ENCODE results near the gene NTRK2.

The NTRK2 gene

GRCh38 chr9:85040821-85041465, 371.4 kb downstream of the NTRK2 start:
- no peak overlapping the region for H3K4me3 ChIP-seq (ENCODE audit: low read depth in 1 of 2, low read length in 2 of 2)
- no peak overlapping the region for H3K9ac ChIP-seq (ENCODE audit: low read length)
- no peaks in the 10 kb centered on the region for H3K36me3 ChIP-seq (ENCODE audit: insufficient read depth, low read length)
- no peaks in the 10 kb centered on the region for H3K4me1 ChIP-seq (ENCODE audit: insufficient read depth, low read length)
- no peaks in the 10 kb centered on the region for H3K9me3 ChIP-seq (ENCODE audit: low read length)
- no peak overlapping the region for H3K27ac ChIP-seq (ENCODE audit: low read depth, low read length)
- H3K27me3 ChIP-seq (ENCODE audit: control insufficient read depth in 1 of 2, insufficient read depth in 2 of 2, low read length in 2 of 2) = no peaks in the 10 kb centered on the region

GRCh38 chr9:85041466-85042137, 372.1 kb downstream of the NTRK2 start:
- Histone ChIP-seq H3K27ac (ENCODE audit: low read depth, low read length) (no peak overlapping the region), H3K36me3 (ENCODE audit: insufficient read depth, low read length) (no peaks in the 10 kb centered on the region), H3K9ac (ENCODE audit: low read length) (no peak overlapping the region), H3K4me1 (ENCODE audit: insufficient read depth, low read length) (no peaks in the 10 kb centered on the region), H3K27me3 (ENCODE audit: control insufficient read depth in 1 of 2, insufficient read depth in 2 of 2, low read length in 2 of 2) (no peaks in the 10 kb centered on the region), H3K9me3 (ENCODE audit: low read length) (no peaks in the 10 kb centered on the region), H3K4me3 (ENCODE audit: low read depth in 1 of 2, low read length in 2 of 2) (no peak overlapping the region)

- Histone ChIP-seq H3K4me3 (ENCODE audit: low read depth in 1 of 2, low read length in 2 of 2) (no peak overlapping the region), H3K4me1 (ENCODE audit: insufficient read depth, low read length) (no peaks in the 10 kb centered on the region), H3K27me3 (ENCODE audit: control insufficient read depth in 1 of 2, insufficient read depth in 2 of 2, low read length in 2 of 2) (no peaks in the 10 kb centered on the region), H3K9ac (ENCODE audit: low read length) (no peak overlapping the region), H3K9me3 (ENCODE audit: low read length) (no peaks in the 10 kb centered on the region), H3K27ac (ENCODE audit: low read depth, low read length) (no peak overlapping the region), H3K36me3 (ENCODE audit: insufficient read depth, low read length) (no peaks in the 10 kb centered on the region)
Observed at GRCh38 chr9:85042981-85043647, 373.6 kb downstream of the NTRK2 start.

GRCh38 chr9:85045271-85045670, 375.7 kb downstream of the NTRK2 start:
- H3K9me3 ChIP-seq (ENCODE audit: low read length) = no peaks in the 10 kb centered on the region
- no peaks in the 10 kb centered on the region for H3K27me3 ChIP-seq (ENCODE audit: control insufficient read depth in 1 of 2, insufficient read depth in 2 of 2, low read length in 2 of 2)
- no peak overlapping the region for H3K4me3 ChIP-seq (ENCODE audit: low read depth in 1 of 2, low read length in 2 of 2)
- H3K9ac ChIP-seq (ENCODE audit: low read length) = no peak overlapping the region
- no peaks in the 10 kb centered on the region for H3K4me1 ChIP-seq (ENCODE audit: insufficient read depth, low read length)
- H3K27ac ChIP-seq (ENCODE audit: low read depth, low read length) = no peak overlapping the region
- H3K36me3 ChIP-seq (ENCODE audit: insufficient read depth, low read length) = no peaks in the 10 kb centered on the region

- Histone ChIP-seq H3K36me3 (ENCODE audit: insufficient read depth, low read length) (no peaks in the 10 kb centered on the region), H3K4me3 (ENCODE audit: low read depth in 1 of 2, low read length in 2 of 2) (no peak overlapping the region), H3K4me1 (ENCODE audit: insufficient read depth, low read length) (no peaks in the 10 kb centered on the region), H3K27ac (ENCODE audit: low read depth, low read length) (no peak overlapping the region), H3K27me3 (ENCODE audit: control insufficient read depth in 1 of 2, insufficient read depth in 2 of 2, low read length in 2 of 2) (no peaks in the 10 kb centered on the region), H3K9ac (ENCODE audit: low read length) (no peak overlapping the region), H3K9me3 (ENCODE audit: low read length) (no peaks in the 10 kb centered on the region)
Observed at GRCh38 chr9:85046475-85046874, 376.9 kb downstream of the NTRK2 start.

- H3K27ac ChIP-seq (ENCODE audit: low read depth, low read length) = no peak overlapping the region
- H3K27me3 ChIP-seq (ENCODE audit: control insufficient read depth in 1 of 2, insufficient read depth in 2 of 2, low read length in 2 of 2) = no peaks in the 10 kb centered on the region
- H3K4me3 ChIP-seq (ENCODE audit: low read depth in 1 of 2, low read length in 2 of 2) = no peak overlapping the region
- no peaks in the 10 kb centered on the region for H3K4me1 ChIP-seq (ENCODE audit: insufficient read depth, low read length)
- no peak overlapping the region for H3K9ac ChIP-seq (ENCODE audit: low read length)
- H3K9me3 ChIP-seq (ENCODE audit: low read length) = no peaks in the 10 kb centered on the region
- H3K36me3 ChIP-seq (ENCODE audit: insufficient read depth, low read length) = no peaks in the 10 kb centered on the region
Observed at GRCh38 chr9:85053206-85053786, 383.8 kb downstream of the NTRK2 start.

- Histone ChIP-seq H3K36me3 (ENCODE audit: insufficient read depth, low read length) (no peaks in the 10 kb centered on the region), H3K9ac (ENCODE audit: low read length) (no peak overlapping the region), H3K27me3 (ENCODE audit: control insufficient read depth in 1 of 2, insufficient read depth in 2 of 2, low read length in 2 of 2) (no peaks in the 10 kb centered on the region), H3K27ac (ENCODE audit: low read depth, low read length) (no peak overlapping the region), H3K4me3 (ENCODE audit: low read depth in 1 of 2, low read length in 2 of 2) (no peak overlapping the region), H3K9me3 (ENCODE audit: low read length) (no peaks in the 10 kb centered on the region), H3K4me1 (ENCODE audit: insufficient read depth, low read length) (no peaks in the 10 kb centered on the region)
Observed at GRCh38 chr9:85054017-85054416, 384.5 kb downstream of the NTRK2 start.

GRCh38 chr9:85055506-85056202, 386.1 kb downstream of the NTRK2 start:
- no peaks in the 10 kb centered on the region for H3K9me3 ChIP-seq (ENCODE audit: low read length)
- no peaks in the 10 kb centered on the region for H3K36me3 ChIP-seq (ENCODE audit: insufficient read depth, low read length)
- H3K27me3 ChIP-seq (ENCODE audit: control insufficient read depth in 1 of 2, insufficient read depth in 2 of 2, low read length in 2 of 2) = no peaks in the 10 kb centered on the region
- no peak overlapping the region for H3K27ac ChIP-seq (ENCODE audit: low read depth, low read length)
- H3K4me1 ChIP-seq (ENCODE audit: insufficient read depth, low read length) = no peaks in the 10 kb centered on the region
- H3K9ac ChIP-seq (ENCODE audit: low read length) = no peak overlapping the region
- no peak overlapping the region for H3K4me3 ChIP-seq (ENCODE audit: low read depth in 1 of 2, low read length in 2 of 2)

GRCh38 chr9:85056203-85056572, 386.7 kb downstream of the NTRK2 start:
- Histone ChIP-seq H3K27ac (ENCODE audit: low read depth, low read length) (no peak overlapping the region), H3K36me3 (ENCODE audit: insufficient read depth, low read length) (no peaks in the 10 kb centered on the region), H3K4me3 (ENCODE audit: low read depth in 1 of 2, low read length in 2 of 2) (no peak overlapping the region), H3K9me3 (ENCODE audit: low read length) (no peaks in the 10 kb centered on the region), H3K27me3 (ENCODE audit: control insufficient read depth in 1 of 2, insufficient read depth in 2 of 2, low read length in 2 of 2) (no peaks in the 10 kb centered on the region), H3K4me1 (ENCODE audit: insufficient read depth, low read length) (no peaks in the 10 kb centered on the region), H3K9ac (ENCODE audit: low read length) (no peak overlapping the region)

- H3K4me1 ChIP-seq (ENCODE audit: insufficient read depth, low read length) = no peaks in the 10 kb centered on the region
- no peak overlapping the region for H3K4me3 ChIP-seq (ENCODE audit: low read depth in 1 of 2, low read length in 2 of 2)
- H3K36me3 ChIP-seq (ENCODE audit: insufficient read depth, low read length) = no peaks in the 10 kb centered on the region
- no peak overlapping the region for H3K9ac ChIP-seq (ENCODE audit: low read length)
- no peaks in the 10 kb centered on the region for H3K27me3 ChIP-seq (ENCODE audit: control insufficient read depth in 1 of 2, insufficient read depth in 2 of 2, low read length in 2 of 2)
- no peaks in the 10 kb centered on the region for H3K9me3 ChIP-seq (ENCODE audit: low read length)
- H3K27ac ChIP-seq (ENCODE audit: low read depth, low read length) = no peak overlapping the region
Observed at GRCh38 chr9:85061969-85062368, 392.4 kb downstream of the NTRK2 start.

- H3K27ac ChIP-seq (ENCODE audit: low read depth, low read length) = no peak overlapping the region
- no peaks in the 10 kb centered on the region for H3K27me3 ChIP-seq (ENCODE audit: control insufficient read depth in 1 of 2, insufficient read depth in 2 of 2, low read length in 2 of 2)
- no peak overlapping the region for H3K4me3 ChIP-seq (ENCODE audit: low read depth in 1 of 2, low read length in 2 of 2)
- no peaks in the 10 kb centered on the region for H3K9me3 ChIP-seq (ENCODE audit: low read length)
- no peaks in the 10 kb centered on the region for H3K4me1 ChIP-seq (ENCODE audit: insufficient read depth, low read length)
- no peaks in the 10 kb centered on the region for H3K36me3 ChIP-seq (ENCODE audit: insufficient read depth, low read length)
- no peak overlapping the region for H3K9ac ChIP-seq (ENCODE audit: low read length)
Observed at GRCh38 chr9:85062385-85063022, 393.0 kb downstream of the NTRK2 start.

Data from muscle layer of colon (tissue), 2 donors.